GM03348 (cell line): ENCODE results near the gene TSPAN2.
A peak's percentile ranks its signal among the peaks of the same experiment; 100 is the strongest.

Source experiments
- DNase-seq: peaks from one replicate; pipeline ENCODE4 v3.0.0; 2012; ENCODE audit warnings: low spot score

The TSPAN2 gene

DNA sequence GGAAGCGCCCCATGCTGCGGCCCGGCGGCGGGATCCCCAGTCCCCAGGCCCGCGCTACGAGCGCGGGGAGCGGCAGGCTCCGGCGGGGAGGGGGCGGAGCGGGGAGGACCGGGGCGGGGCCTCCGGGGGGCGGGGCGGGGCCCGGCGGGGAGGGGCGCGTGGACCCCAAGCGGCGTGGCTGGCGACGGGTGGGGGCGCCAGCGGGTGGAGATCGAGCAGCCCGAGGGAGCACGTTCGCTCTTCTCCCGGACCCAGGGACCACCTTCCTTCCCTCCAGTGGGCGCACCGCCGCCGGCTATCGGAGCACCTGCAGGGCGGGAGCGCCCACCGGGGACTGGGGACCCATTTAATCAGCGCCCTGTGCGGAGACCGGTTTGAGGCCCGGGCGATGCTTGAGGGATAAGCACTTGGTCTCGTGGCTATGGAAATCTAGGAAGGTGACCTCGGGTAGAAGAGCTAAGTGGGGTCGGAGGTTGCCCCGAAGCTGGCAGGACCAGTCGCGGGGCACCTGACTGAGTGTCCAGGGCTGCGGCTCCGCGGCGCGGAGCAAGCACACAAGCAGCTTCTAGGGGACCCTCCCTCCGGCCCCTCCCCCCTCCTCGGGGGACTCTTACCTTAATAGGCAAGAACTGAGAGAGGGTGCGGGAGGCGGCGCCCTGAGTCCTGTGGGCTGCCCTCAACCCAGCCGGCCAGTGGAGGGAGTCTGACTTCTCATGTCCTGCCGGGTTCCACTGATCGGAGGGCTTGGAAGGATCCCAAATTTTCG, at the start of gene TSPAN2:
Gene TSPAN2, minus strand, starts transcription at position 84 of the 766 bp plus-strand sequence. Its CDS starts 71 bp downstream, at position 13.
- DNase-seq = peak; percentile 92

GRCh38 chr1:115138973-115139372, 49.7 kb upstream of the TSPAN2 start:
- DNase-seq = peak; percentile 92

DNA sequence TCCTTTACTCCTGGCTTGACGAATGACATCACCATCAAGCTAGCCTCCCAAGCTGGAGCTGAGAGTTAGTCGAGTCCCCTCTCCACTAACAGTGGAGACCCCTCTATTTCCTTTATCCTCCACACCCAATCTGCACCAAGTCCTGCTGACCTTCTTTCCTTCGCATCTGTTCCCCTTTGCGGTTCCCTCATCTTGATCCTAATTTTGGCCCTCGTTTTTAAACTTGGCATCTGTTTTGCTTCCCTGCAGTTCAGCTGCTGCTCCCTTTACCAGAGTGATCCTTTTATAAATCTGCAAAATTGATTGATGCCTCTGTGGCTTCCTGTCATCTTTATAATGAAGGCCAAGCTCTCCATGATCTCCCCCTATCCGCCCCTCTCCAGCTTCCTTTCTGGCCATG, 49.0 kb upstream of the TSPAN2 start:
- no peak for DNase-seq

- DNase-seq = no peak
Observed at GRCh38 chr1:115137191-115137590, 47.9 kb upstream of the TSPAN2 start.

DNA sequence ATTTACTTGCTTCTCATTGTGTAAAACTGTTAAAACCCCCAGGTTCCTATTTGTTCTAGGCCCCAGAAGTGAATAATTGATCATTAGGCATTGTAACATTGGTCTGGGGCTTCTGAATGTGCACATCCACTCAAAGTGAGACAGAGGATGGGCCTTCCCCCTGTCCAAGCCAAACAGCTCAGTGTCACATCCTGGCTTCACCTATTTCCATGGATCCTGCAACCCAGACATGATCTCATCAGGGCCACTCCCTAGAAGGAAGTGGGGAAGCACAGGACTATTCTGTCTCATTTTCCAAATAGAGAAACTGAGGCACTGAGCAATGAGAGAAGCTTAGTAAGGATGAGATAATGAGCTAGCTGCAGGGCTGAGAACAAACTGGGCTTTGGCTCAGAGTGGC, 47.4 kb upstream of the TSPAN2 start:
- no peak for DNase-seq

- DNase-seq = no peak
Observed at GRCh38 chr1:115136106-115136505, 46.8 kb upstream of the TSPAN2 start.

GRCh38 chr1:115135681-115136080, 46.4 kb upstream of the TSPAN2 start:
- DNase-seq = peak; percentile 44

DNA sequence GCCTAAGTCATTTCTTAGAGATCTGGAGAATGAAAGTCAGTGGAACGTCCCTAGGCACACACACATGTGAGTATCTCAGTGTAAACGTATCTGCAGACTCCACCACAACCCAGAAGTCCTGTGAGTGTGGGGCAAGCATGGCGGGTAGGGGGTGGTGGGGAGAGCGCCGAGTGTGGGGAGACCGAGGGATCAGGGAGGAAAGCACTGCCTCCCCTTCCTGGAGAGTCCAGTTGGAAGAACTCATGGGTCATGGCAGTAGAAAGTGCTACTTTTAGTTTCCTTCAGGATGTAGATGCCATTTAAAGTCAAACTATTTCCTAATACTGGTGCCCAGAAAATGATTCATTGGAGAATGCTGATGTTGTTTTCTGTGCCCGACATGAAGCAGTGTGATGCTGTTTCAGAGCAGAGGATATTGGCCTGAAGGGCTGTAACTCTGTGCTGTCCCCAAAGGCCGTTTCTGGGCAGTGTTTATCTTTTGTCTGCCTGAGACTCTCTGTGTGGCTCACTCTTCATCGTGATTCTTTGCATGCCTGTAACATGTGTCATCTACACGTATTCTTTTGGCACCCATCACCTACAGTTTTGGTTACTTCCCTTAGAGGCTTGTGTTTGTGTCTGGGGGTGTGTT, 45.7 kb upstream of the TSPAN2 start:
- DNase-seq = peak; percentile 81

DNA sequence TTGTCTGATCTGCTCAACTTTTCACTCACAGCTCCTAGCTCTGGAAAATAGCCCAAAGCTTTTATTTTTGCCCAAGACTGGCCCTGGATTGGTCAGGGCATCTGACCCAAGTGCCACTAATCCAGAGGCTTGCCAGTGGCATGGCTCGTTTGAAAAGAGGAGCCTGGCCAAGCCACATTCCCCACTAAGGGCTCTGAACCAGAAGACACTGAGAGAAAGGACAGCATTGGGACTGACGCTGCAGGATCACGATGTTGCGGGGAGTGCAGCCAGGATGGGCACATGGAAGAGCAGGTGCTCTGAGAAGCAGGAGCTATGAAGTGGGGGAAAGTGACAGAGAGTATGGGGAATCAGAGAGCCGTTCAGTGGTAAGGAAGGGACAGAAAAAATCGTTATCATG, 44.9 kb upstream of the TSPAN2 start:
- DNase-seq = no peak

DNA sequence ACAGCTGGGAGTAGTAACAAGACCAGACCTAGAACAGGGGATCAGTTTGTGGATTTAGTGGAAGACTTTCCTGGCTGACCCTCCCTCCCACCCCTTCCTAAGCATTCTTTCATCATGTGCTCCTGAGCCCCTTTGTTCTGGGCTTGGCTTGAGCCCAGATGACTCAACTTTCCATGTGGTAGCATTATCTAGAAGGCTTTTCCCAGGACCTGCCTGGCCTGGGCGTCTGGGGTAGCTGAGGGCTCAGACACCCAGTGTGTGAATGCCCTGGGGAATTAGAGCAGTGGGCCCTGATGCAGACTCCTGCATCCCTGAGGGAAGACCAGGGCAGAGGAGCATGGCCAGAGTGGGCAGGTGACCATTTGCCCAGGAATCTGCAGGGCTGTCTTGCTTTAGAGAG, 44.1 kb upstream of the TSPAN2 start:
- no peak for DNase-seq

DNA sequence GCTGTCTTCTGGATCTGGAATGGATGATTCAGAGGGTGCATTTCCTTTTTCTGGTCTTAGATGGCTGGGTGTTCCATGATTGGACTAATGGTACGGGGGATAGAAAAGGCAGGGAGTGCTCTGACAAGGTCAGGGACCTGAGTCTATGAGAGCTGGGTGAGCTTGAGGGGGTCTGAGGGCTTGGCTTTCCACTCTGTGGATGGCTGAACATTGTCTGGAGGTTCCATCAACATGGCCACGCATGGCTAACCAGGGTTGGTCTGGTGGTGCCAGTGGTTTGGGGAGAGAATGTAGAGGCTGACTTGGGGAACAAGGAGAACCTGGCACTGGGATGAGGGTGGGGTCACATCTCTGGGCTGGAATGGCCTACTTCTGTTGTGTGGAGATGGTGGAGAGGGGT, 41.5 kb upstream of the TSPAN2 start:
- DNase-seq = no peak

- DNase-seq = no peak
Observed at GRCh38 chr1:115129071-115129640, 39.9 kb upstream of the TSPAN2 start.

DNA sequence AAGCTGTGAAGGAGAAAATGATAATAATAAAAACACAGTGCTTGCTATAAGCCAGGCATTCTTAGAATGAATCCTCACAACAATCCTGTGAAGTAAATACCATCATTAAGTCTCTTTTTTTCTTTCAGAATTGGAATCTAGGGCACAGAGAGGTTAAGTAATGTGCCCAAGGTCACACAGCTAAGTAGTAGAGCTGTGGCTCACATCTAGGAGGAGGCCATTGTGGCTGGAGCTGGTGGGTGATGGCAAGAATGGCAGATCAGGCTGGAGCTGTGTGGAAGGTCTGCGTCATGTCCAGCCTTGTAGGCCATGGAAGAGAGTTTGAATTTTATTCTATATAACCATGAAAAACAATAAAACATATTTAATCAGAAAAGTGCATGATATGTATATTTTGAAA, 38.2 kb upstream of the TSPAN2 start:
- no peak for DNase-seq

- no peak for DNase-seq
Observed at GRCh38 chr1:115126516-115126915, 37.2 kb upstream of the TSPAN2 start.

DNA sequence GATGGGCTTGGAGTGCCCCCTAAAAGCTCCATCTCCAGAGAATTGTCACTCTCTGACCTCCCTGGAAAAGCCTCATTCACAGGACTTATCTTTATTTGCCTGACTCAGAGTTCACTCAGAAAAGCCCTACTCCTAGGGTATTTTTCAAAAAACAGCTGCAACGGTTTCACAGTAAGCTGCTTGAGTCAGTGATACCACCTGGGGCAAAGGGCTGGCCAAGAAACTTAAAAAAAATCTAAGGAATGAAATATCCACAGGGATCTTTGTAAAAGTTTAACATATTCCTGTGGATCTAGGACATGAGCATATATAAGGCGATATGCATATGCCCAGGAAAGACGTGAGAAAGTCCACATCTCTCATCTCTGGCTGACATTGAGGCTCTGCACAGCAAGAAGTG, 33.8 kb upstream of the TSPAN2 start:
- DNase-seq = no peak

DNA sequence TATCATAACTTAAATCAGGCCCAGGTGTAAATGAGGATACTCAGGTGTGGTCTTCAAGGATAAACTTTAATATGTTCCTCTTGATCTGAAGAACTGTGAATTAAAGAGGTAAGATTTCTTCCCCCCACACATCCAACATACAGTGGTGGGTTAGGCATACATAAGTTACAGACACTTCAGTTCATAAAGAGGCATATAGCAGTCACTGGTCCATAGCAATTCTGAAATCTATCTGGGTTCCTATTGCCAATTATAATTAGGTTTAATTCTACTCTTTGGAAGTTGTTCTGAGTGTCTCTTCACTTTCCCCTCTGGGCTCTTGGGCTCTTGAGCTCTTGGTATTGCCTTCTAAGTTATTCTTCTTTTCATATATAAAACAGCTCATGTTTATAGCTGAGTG, 32.5 kb upstream of the TSPAN2 start:
- no peak for DNase-seq

DNA sequence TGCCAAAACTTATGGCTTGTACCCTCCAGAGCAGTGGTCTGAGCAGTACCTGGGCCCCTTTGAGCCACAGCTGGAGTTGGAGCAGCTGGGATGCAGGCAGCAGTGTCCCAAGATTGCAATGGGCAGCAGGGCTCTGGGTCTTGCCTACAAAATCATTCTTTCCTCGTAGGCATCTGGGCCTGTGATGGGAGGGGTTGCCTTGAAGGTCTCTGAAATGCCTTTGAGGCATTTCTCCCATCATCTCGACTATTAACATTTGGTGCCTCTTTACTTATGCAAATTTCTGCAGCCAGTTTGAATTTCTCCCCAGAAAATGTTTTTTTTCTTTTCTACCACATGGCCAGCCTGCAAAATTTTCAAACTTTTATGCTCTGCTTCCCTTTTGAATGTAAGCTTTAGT, 31.0 kb upstream of the TSPAN2 start:
- no peak for DNase-seq

GRCh38 chr1:115118611-115119010, 29.3 kb upstream of the TSPAN2 start:
- DNase-seq = no peak

- DNase-seq = no peak
Observed at GRCh38 chr1:115118086-115118485, 28.8 kb upstream of the TSPAN2 start.

GRCh38 chr1:115117298-115117697, 28.0 kb upstream of the TSPAN2 start:
- DNase-seq = no peak

GRCh38 chr1:115116512-115116911, 27.2 kb upstream of the TSPAN2 start:
- DNase-seq = no peak

GRCh38 chr1:115115521-115116161, 26.3 kb upstream of the TSPAN2 start:
- DNase-seq = peak; percentile 21

DNA sequence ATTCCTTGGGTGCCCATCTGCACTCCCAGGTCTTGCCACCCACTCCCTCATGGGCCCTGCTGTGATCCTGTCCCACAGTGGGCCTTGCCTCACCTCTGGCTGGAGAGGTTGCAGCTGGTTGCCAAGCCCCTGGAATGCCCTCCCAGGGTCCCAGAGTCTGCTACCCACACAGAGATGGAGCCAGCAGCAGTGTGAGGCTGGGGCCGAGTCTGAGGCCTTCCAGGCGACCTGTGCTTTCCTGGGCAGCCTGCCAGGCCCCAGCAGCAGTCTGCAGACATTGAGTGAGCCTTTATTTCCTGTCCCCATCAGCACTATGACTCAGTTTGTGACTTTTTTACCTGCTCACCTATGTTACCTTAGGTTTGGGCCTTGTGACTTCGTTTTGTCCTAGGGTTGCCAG, 25.0 kb upstream of the TSPAN2 start:
- peak; percentile 23 for DNase-seq
